WTC11 (cell line): ENCODE results near the gene PEX19. TPM values are rescaled to one million over a fixed set of nuclear protein-coding genes. Genes with fewer than 3 reads are reported as not detected.

Experiments used
- ATAC-seq: fragments of 200-7000 bp; cut with Tn5 transposase; 2 replicates; pipeline ENCODE4 v1.10.0; 2021; ENCODE audit warnings: mild to moderate bottlenecking, moderate library complexity
- CTCF ChIA-PET: fragments of 300-600 bp; sonication (Branson Sonifier 250); formaldehyde crosslinking; loops from one replicate; lab custom pipeline; 2021; ENCODE audit warnings: antibody characterized with exemption; lab: Charles Lee
- POLR2A ChIA-PET: fragments of 350-600 bp; sonication (Branson Sonifier 250); formaldehyde crosslinking; loops from one replicate; lab custom pipeline; 2021; ENCODE audit warnings: antibody characterized with exemption; lab: Charles Lee
- DNase-seq: peaks from one replicate; pipeline ENCODE4 v3.0.0; 2021; ENCODE audit warnings: low spot score
- H3K27ac Mint-ChIP-seq: 2 replicates; pipeline ENCODE4 v1.8.0; 2021; ENCODE audit warnings: mixed read lengths
- H3K27me3 Mint-ChIP-seq: 2 replicates; pipeline ENCODE4 v1.8.0; 2021; ENCODE audit warnings: low read depth, mild to moderate bottlenecking, moderate library complexity, mixed read lengths
- H3K36me3 Mint-ChIP-seq: 2 replicates; pipeline ENCODE4 v1.8.0; 2021; ENCODE audit warnings: mixed read lengths
- H3K4me1 Mint-ChIP-seq: 2 replicates; pipeline ENCODE4 v1.8.0; 2022; ENCODE audit warnings: mixed read lengths
- H3K4me3 Mint-ChIP-seq: 2 replicates; pipeline ENCODE4 v1.8.0; 2021; ENCODE audit warnings: mild to moderate bottlenecking, moderate library complexity, mixed read lengths
- H3K9me3 Mint-ChIP-seq: 2 replicates; pipeline ENCODE4 v1.8.0; 2021; ENCODE audit warnings: mixed read lengths
- HMGA2 ChIP-seq: fragments of 250-450 bp; sonication (Bioruptor Pico); IDR thresholded peaks from 2 replicates; pipeline ENCODE4 v1.4.0; 2021; ENCODE audit warnings: mild to moderate bottlenecking, moderate library complexity
- IRF2 ChIP-seq: sonication (generic); formaldehyde crosslinking; IDR thresholded peaks from 2 replicates; pipeline ENCODE4 v1.8.0; 2022; ENCODE audit warnings: low read depth, missing genetic modification reagents, borderline replicate concordance
- JAZF1 ChIP-seq: fragments of 250-450 bp; sonication (Bioruptor Pico); IDR thresholded peaks from 2 replicates; pipeline ENCODE4 v1.9.0; 2021; ENCODE audit warnings: moderate library complexity, mild to moderate bottlenecking, inconsistent platforms
- MYBL2 ChIP-seq: sonication (generic); formaldehyde crosslinking; IDR thresholded peaks from 2 replicates; pipeline ENCODE4 v1.8.1; 2023; ENCODE audit warnings: mild to moderate bottlenecking, moderate library complexity, missing genetic modification reagents
- NFATC4 ChIP-seq: fragments of 250-450 bp; sonication (Bioruptor Pico); IDR thresholded peaks from 2 replicates; pipeline ENCODE4 v1.9.0; 2021; ENCODE audit warnings: mild to moderate bottlenecking
- RORB ChIP-seq: fragments of 250-450 bp; sonication (Bioruptor Pico); IDR thresholded peaks from 2 replicates; pipeline ENCODE4 v1.9.0; 2021; ENCODE audit warnings: mild to moderate bottlenecking
- SOX15 ChIP-seq: fragments of 250-450 bp; sonication (Bioruptor Pico); IDR thresholded peaks from 2 replicates; pipeline ENCODE4 v1.9.0; 2021; ENCODE audit warnings: mild to moderate bottlenecking
- SP1 ChIP-seq: sonication (generic); formaldehyde crosslinking; conservative IDR thresholded peaks from 2 replicates; pipeline ENCODE4 v1.8.1; 2022; ENCODE audit warnings: missing genetic modification reagents
- TCF7 ChIP-seq: sonication (generic); formaldehyde crosslinking; IDR thresholded peaks from 2 replicates; pipeline ENCODE4 v1.8.0; 2022; ENCODE audit warnings: mild to moderate bottlenecking, low read depth, missing genetic modification reagents, moderate library complexity
- ZNF138 ChIP-seq: sonication (generic); formaldehyde crosslinking; conservative IDR thresholded peaks from 2 replicates; pipeline ENCODE4 v1.8.1; 2022; ENCODE audit warnings: mild to moderate bottlenecking, moderate library complexity, missing genetic modification reagents
- ZNF219 ChIP-seq: sonication (generic); formaldehyde crosslinking; IDR thresholded peaks from 2 replicates; pipeline ENCODE4 v1.8.0; 2023; ENCODE audit warnings: missing genetic modification reagents, mild to moderate bottlenecking, borderline replicate concordance
- ZNF232 ChIP-seq: sonication (generic); formaldehyde crosslinking; IDR thresholded peaks from 2 replicates; pipeline ENCODE4 v1.8.0; 2022; ENCODE audit warnings: mild to moderate bottlenecking, missing genetic modification reagents
- ZNF416 ChIP-seq: fragments of 250-450 bp; sonication (Bioruptor Pico); IDR thresholded peaks from 2 replicates; pipeline ENCODE4 v1.9.0; 2021; ENCODE audit warnings: mild to moderate bottlenecking, inconsistent platforms
- ZNF423 ChIP-seq: fragments of 250-450 bp; sonication (Bioruptor Pico); IDR thresholded peaks from 2 replicates; pipeline ENCODE4 v2.1.2; 2022; ENCODE audit warnings: mild to moderate bottlenecking, moderate library complexity
- ZNF512 ChIP-seq: sonication (generic); formaldehyde crosslinking; IDR thresholded peaks from 2 replicates; pipeline ENCODE4 v1.8.1; 2022; ENCODE audit warnings: missing genetic modification reagents, borderline replicate concordance
- total RNA-seq: library from RNA; stranded (reverse); gene quantifications from 3 replicates; pipeline ENCODE4 v1.2.3, GENCODE V29; 2021
- TF ChIP-seq, protein P1 (sequence below): sonication (generic); formaldehyde crosslinking; IDR thresholded peaks from 2 replicates; pipeline ENCODE4 v1.8.1; 2023; ENCODE audit warnings: mild to moderate bottlenecking, missing genetic modification reagents
- TF ChIP-seq, protein P2 (sequence below): sonication (generic); formaldehyde crosslinking; IDR thresholded peaks from 2 replicates; pipeline ENCODE4 v1.8.1; 2022; ENCODE audit warnings: low read depth, missing genetic modification reagents, borderline replicate concordance
- TF ChIP-seq, protein P3 (sequence below): sonication (generic); formaldehyde crosslinking; IDR thresholded peaks from 2 replicates; pipeline ENCODE4 v1.8.0; 2022; ENCODE audit warnings: mild to moderate bottlenecking, missing genetic modification reagents
- TF ChIP-seq, protein P4 (sequence below): fragments of 250-450 bp; sonication (Bioruptor Pico); IDR thresholded peaks from 2 replicates; pipeline ENCODE4 v1.9.0; 2021; ENCODE audit warnings: mild to moderate bottlenecking
- TF ChIP-seq, protein P5 (sequence below): fragments of 250-450 bp; sonication (Bioruptor Pico); conservative IDR thresholded peaks from 2 replicates; pipeline ENCODE4 v1.9.0; 2021; ENCODE audit warnings: mild to moderate bottlenecking

Gene PEX19
- total RNA-seq, 1 experiment from 2014 or later = 85.2 TPM

DNA sequence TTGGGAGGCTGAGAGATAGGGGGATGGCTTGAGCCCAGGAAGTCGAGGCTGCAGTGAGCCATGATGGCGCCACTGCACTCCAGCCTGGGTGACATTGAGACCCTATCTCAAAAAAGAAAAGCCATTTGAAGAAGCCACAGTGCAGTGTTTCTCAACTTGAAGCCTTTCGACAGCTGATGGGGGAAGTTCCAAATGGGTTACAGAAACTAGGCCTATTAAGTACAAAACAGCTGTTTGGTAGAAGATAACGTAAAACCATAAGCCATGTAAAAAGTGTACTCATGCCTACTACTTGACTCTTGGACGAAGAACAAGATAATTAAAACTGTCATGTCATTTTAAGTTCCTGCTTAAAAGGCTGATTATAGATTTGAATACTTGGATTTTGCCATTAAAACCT lies 41.5 kb upstream of the PEX19 start:
- H3K4me1 Mint-ChIP-seq = no peaks in the 10 kb centered on the region
- no peak overlapping the region for H3K27ac Mint-ChIP-seq
- ChIA-PET POLR2A (no interaction called here), CTCF (no interaction called here)
- H3K27me3 Mint-ChIP-seq = no peaks in the 10 kb centered on the region
- ATAC-seq (no peak), DNase-seq (no peak)
- TF ChIP-seq IRF2 (CRISPR knock-in tag) (no peak), ZNF138 (CRISPR knock-in tag) (no peak), ZNF512 (CRISPR knock-in tag) (no peak), SP1 (CRISPR knock-in tag) (no peak), ZNF423 (CRISPR knock-in tag) (no peak), MYBL2 (CRISPR knock-in tag) (no peak), JAZF1 (no peak), SOX15 (no peak), HMGA2 (CRISPR knock-in tag) (no peak), RORB (CRISPR knock-in tag) (no peak), ZNF416 (CRISPR knock-in tag) (no peak), ZNF219 (CRISPR knock-in tag) (no peak), TCF7 (CRISPR knock-in tag) (no peak), ZNF232 (CRISPR knock-in tag) (no peak), NFATC4 (CRISPR knock-in tag) (no peak)
- TF ChIP-seq, protein P1, sequence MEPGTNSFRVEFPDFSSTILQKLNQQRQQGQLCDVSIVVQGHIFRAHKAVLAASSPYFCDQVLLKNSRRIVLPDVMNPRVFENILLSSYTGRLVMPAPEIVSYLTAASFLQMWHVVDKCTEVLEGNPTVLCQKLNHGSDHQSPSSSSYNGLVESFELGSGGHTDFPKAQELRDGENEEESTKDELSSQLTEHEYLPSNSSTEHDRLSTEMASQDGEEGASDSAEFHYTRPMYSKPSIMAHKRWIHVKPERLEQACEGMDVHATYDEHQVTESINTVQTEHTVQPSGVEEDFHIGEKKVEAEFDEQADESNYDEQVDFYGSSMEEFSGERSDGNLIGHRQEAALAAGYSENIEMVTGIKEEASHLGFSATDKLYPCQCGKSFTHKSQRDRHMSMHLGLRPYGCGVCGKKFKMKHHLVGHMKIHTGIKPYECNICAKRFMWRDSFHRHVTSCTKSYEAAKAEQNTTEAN = no peak
- TF ChIP-seq, protein P2, sequence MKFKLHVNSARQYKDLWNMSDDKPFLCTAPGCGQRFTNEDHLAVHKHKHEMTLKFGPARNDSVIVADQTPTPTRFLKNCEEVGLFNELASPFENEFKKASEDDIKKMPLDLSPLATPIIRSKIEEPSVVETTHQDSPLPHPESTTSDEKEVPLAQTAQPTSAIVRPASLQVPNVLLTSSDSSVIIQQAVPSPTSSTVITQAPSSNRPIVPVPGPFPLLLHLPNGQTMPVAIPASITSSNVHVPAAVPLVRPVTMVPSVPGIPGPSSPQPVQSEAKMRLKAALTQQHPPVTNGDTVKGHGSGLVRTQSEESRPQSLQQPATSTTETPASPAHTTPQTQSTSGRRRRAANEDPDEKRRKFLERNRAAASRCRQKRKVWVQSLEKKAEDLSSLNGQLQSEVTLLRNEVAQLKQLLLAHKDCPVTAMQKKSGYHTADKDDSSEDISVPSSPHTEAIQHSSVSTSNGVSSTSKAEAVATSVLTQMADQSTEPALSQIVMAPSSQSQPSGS (CRISPR knock-in tag) = no peak
- TF ChIP-seq, protein P3, sequence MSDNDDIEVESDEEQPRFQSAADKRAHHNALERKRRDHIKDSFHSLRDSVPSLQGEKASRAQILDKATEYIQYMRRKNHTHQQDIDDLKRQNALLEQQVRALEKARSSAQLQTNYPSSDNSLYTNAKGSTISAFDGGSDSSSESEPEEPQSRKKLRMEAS = no peak
- TF ChIP-seq, protein P4, sequence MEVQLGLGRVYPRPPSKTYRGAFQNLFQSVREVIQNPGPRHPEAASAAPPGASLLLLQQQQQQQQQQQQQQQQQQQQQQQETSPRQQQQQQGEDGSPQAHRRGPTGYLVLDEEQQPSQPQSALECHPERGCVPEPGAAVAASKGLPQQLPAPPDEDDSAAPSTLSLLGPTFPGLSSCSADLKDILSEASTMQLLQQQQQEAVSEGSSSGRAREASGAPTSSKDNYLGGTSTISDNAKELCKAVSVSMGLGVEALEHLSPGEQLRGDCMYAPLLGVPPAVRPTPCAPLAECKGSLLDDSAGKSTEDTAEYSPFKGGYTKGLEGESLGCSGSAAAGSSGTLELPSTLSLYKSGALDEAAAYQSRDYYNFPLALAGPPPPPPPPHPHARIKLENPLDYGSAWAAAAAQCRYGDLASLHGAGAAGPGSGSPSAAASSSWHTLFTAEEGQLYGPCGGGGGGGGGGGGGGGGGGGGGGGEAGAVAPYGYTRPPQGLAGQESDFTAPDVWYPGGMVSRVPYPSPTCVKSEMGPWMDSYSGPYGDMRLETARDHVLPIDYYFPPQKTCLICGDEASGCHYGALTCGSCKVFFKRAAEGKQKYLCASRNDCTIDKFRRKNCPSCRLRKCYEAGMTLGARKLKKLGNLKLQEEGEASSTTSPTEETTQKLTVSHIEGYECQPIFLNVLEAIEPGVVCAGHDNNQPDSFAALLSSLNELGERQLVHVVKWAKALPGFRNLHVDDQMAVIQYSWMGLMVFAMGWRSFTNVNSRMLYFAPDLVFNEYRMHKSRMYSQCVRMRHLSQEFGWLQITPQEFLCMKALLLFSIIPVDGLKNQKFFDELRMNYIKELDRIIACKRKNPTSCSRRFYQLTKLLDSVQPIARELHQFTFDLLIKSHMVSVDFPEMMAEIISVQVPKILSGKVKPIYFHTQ (CRISPR knock-in tag) = no peak
- TF ChIP-seq, protein P5, sequence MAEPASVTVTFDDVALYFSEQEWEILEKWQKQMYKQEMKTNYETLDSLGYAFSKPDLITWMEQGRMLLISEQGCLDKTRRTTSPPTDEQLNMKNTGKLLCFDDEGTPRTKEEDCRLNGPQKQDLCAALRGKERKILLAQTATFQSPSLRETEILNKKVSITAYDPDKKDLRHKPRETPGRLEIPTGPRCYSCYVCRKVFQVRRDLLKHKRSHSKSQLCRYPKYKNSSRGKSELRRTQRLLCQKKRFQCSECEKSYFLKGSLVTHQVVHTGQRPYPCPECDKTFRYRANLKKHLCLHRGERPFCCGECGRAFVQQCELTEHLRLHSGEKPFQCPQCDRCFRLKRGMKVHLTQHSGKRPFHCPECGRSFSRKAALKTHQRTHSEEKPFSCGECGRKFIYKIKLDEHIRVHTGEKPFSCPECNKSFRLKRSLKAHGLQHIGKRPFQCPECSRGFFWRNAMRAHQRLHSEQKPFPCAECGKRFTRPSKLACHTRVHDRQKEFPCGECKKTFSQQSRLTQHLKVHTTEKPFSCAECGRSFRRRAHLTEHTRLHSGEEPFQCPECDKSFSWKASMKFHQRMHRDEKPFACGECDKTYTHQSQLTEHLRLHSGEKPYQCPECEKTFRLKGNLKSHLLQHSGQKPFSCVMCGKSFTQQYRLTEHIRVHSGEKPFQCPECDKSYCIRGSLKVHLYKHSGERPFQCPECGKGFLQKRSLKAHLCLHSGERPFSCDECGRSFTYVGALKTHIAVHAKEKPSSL (CRISPR knock-in tag) = no peak
- H3K4me3 Mint-ChIP-seq = no peak overlapping the region
- peaks cover 70% of the 10 kb centered on the region for H3K36me3 Mint-ChIP-seq
- H3K9me3 Mint-ChIP-seq = no peaks in the 10 kb centered on the region
